Tibial nerve (tissue), 4 donors: ENCODE data around the gene GALNT14.

ENCODE experiments used
- EP300 ChIP-seq, 2 donors: sonication (generic); formaldehyde crosslinking; IDR thresholded peaks; one replicate each; pipeline ENCODE4 v1.6.1; 2017; ENCODE audit warnings: antibody characterized with exemption in 2 of 2, mild to moderate bottlenecking in 1 of 2
- TF ChIP-seq, protein P1 (sequence below), 5 experiments: fragments of 200-600 bp in 3 of 5; fragments of 450-650 bp in 2 of 5; sonication (generic) in 3 of 5; IDR thresholded peaks; one replicate each; pipeline ENCODE4 v1.5.1; 2016 to 2019; ENCODE audit warnings: antibody characterized with exemption in 5 of 5, mild to moderate bottlenecking in 3 of 5, moderate library complexity in 2 of 5

DNA sequence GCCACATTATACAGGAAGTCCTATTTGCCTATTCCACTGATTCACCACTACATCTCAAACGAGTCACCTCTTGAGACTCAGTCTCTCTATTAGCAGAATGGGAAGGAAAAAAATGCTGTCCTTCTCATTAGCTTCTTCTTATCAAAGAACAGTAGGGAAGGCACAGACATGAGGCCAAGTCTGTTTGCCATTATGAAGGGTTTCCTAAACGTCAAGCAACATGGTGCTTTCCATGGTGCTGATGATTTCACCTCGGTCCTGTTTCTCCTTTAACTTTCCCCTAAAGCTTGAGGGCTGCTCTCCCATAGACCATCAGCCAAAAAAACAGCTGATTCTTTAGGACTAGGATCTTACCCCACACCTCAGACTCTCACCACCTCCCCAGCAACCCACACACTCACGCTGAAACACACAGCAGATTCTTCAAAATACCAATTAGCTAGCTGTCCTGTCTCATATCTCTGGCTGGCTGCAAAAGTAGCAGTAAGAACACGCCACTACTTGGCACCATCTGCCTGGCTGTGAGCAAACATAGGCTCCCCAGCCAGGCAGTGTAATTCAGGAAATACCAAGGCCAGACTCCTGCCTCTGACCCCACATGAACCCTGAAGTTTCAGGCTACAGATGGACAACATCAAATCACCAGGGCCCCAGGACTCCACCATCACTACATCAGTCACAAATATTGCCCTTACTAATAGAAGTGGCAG is 30.5 kb downstream of the GALNT14 start:
- TF ChIP-seq EP300 (IDR thresholded peaks at IDR 0.05), result no peak
- TF ChIP-seq, protein P1, sequence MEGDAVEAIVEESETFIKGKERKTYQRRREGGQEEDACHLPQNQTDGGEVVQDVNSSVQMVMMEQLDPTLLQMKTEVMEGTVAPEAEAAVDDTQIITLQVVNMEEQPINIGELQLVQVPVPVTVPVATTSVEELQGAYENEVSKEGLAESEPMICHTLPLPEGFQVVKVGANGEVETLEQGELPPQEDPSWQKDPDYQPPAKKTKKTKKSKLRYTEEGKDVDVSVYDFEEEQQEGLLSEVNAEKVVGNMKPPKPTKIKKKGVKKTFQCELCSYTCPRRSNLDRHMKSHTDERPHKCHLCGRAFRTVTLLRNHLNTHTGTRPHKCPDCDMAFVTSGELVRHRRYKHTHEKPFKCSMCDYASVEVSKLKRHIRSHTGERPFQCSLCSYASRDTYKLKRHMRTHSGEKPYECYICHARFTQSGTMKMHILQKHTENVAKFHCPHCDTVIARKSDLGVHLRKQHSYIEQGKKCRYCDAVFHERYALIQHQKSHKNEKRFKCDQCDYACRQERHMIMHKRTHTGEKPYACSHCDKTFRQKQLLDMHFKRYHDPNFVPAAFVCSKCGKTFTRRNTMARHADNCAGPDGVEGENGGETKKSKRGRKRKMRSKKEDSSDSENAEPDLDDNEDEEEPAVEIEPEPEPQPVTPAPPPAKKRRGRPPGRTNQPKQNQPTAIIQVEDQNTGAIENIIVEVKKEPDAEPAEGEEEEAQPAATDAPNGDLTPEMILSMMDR (IDR thresholded peaks at IDR 0.05), result no peak
